Measurements from ENCODE around the gene DNAH3.

DNA sequence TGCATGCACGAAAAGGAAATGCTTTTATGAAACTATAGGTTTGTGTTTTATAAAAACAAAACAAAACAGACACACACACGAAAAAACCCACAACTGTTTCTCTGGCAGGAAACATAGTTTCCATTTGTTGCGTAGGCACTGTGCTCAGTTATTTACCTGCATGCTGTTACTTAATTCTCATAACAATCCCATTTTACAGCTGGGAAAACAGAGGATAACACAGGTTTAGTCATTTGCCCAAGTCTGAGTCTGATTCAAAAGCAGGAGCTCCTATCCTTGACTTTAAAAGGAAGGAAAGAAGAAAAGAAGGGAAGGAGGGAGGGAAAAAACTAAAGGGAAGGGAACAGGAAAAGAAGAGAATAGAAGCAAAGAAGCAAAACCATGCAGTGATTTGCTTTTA lies 117.4 kb downstream of the DNAH3 start:
- no peak for TF ChIP-seq ARNT (IDR thresholded peaks at IDR 0.05)
- TF ChIP-seq, protein P1, sequence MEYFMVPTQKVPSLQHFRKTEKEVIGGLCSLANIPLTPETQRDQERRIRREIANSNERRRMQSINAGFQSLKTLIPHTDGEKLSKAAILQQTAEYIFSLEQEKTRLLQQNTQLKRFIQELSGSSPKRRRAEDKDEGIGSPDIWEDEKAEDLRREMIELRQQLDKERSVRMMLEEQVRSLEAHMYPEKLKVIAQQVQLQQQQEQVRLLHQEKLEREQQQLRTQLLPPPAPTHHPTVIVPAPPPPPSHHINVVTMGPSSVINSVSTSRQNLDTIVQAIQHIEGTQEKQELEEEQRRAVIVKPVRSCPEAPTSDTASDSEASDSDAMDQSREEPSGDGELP (IDR thresholded peaks at IDR 0.05; ENCODE audit: borderline replicate concordance, low read depth) = no peak
- TF ChIP-seq, protein P2, sequence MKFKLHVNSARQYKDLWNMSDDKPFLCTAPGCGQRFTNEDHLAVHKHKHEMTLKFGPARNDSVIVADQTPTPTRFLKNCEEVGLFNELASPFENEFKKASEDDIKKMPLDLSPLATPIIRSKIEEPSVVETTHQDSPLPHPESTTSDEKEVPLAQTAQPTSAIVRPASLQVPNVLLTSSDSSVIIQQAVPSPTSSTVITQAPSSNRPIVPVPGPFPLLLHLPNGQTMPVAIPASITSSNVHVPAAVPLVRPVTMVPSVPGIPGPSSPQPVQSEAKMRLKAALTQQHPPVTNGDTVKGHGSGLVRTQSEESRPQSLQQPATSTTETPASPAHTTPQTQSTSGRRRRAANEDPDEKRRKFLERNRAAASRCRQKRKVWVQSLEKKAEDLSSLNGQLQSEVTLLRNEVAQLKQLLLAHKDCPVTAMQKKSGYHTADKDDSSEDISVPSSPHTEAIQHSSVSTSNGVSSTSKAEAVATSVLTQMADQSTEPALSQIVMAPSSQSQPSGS (CRISPR knock-in tag; IDR thresholded peaks at IDR 0.05) = no peak
- no peak for TF ChIP-seq SRF (IDR thresholded peaks at IDR 0.05; ENCODE audit: low read depth, low read length)
- TF ChIP-seq, protein P3, sequence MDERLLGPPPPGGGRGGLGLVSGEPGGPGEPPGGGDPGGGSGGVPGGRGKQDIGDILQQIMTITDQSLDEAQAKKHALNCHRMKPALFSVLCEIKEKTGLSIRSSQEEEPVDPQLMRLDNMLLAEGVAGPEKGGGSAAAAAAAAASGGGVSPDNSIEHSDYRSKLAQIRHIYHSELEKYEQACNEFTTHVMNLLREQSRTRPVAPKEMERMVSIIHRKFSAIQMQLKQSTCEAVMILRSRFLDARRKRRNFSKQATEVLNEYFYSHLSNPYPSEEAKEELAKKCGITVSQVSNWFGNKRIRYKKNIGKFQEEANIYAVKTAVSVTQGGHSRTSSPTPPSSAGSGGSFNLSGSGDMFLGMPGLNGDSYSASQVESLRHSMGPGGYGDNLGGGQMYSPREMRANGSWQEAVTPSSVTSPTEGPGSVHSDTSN (CRISPR knock-in tag; IDR thresholded peaks at IDR 0.05) = no peak
- TF ChIP-seq ZFP36 (IDR thresholded peaks at IDR 0.05; ENCODE audit: borderline replicate concordance, low read depth, low read length, partially characterized antibody) = no peak
- TF ChIP-seq SP2 (CRISPR knock-in tag; IDR thresholded peaks at IDR 0.05) = no peak
- TF ChIP-seq POLR2A (IDR thresholded peaks at IDR 0.05; ENCODE audit: insufficient read depth in 1 of 2, low read depth in 2 of 2, low read length in 2 of 2) = no peak
- TF ChIP-seq, protein P4, sequence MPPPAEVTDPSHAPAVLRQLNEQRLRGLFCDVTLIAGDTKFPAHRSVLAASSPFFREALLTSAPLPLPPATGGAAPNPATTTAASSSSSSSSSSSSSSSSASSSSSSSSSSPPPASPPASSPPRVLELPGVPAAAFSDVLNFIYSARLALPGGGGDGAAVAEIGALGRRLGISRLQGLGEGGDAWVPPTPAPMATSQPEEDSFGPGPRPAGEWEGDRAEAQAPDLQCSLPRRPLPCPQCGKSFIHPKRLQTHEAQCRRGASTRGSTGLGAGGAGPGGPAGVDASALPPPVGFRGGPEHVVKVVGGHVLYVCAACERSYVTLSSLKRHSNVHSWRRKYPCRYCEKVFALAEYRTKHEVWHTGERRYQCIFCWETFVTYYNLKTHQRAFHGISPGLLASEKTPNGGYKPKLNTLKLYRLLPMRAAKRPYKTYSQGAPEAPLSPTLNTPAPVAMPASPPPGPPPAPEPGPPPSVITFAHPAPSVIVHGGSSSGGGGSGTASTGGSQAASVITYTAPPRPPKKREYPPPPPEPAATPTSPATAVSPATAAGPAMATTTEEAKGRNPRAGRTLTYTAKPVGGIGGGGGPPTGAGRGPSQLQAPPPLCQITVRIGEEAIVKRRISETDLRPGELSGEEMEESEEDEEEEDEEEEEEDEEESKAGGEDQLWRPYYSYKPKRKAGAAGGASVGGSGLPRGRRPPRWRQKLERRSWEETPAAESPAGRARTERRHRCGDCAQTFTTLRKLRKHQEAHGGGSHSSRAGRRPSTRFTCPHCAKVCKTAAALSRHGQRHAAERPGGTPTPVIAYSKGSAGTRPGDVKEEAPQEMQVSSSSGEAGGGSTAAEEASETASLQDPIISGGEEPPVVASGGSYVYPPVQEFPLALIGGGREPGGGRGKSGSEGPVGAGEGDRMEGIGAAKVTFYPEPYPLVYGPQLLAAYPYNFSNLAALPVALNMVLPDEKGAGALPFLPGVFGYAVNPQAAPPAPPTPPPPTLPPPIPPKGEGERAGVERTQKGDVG (CRISPR knock-in tag; IDR thresholded peaks at IDR 0.05; ENCODE audit: borderline replicate concordance) = no peak

Data from HepG2 (cell line).